SK-N-MC (cell line): ENCODE results near the gene ARHGAP26.

ENCODE experiments used
- EZH2 ChIP-seq: fragments of 200-600 bp; sonication (generic); IDR thresholded peaks from one replicate; pipeline ENCODE4 v1.6.1; 2017; ENCODE audit warnings: antibody characterized with exemption
- FOXP2 ChIP-seq: optimal IDR thresholded peaks from 2 replicates; pipeline ENCODE3; 2011; ENCODE audit warnings: mild to moderate bottlenecking, moderate library complexity; ENCODE audit not compliant: insufficient read depth; ENCODE audit errors: extremely low read length, control extremely low read depth
- POLR2AphosphoS5 ChIP-seq: IDR thresholded peaks from 2 replicates; pipeline ENCODE4 v1.6.1; 2012; ENCODE audit warnings: mild to moderate bottlenecking, low read depth, low read length, borderline replicate concordance

DNA sequence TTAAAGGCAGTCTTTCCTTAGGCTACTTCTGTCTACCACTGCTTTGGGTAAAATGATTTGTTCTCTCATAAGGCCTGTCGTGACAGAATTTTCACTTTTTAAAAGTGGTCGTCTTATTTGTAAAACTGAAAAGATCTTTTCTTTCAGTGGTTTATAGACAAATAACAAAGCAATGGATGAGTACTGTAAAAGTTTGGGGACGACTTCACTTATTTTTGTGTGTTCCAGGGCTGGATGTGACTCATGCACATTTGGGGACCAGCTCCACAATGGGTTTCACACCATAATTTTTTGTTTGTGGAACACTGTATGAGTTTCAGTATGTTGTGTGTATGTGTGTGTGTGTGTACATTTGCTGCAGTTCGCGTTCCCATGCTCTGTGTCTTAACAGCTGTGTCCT is 53.6 kb downstream of the ARHGAP26 start:
- TF ChIP-seq POLR2AphosphoS5 (no peak), EZH2 (no peak), FOXP2 (no peak)
